Left lung (tissue), 10 donors: ENCODE results near the gene VARS1. TPM values are rescaled to one million over a fixed set of nuclear protein-coding genes. Genes with fewer than 3 reads are reported as not detected.

Experiments used
- ATAC-seq: fragments of 200-7000 bp; cut with Tn5 transposase; one replicate; pipeline ENCODE4 v1.9.1; 2020; ENCODE audit warnings: moderate library complexity
- DNase-seq, 4 donors: peaks; one replicate each; pipeline ENCODE4 v3.0.0-alpha.2; 2013 to 2020
- H3K27ac ChIP-seq, 2 donors: fragments of 200-600 bp; sonication (generic) in 1 of 2; one replicate each; pipeline versions ENCODE4 v1.5.0 to v1.8.0; 2020 to 2021
- H3K27me3 ChIP-seq, 2 donors: fragments of 200-600 bp; sonication (generic) in 1 of 2; one replicate each; pipeline versions ENCODE4 v1.5.0 to v1.8.0; 2020 to 2021
- H3K36me3 ChIP-seq, 2 donors: fragments of 200-600 bp; sonication (generic) in 1 of 2; one replicate each; pipeline versions ENCODE4 v1.5.0 to v1.8.0; 2020 to 2021
- H3K4me1 ChIP-seq, 2 donors: fragments of 200-600 bp; one replicate each; pipeline ENCODE4 v1.8.0; 2021
- H3K4me3 ChIP-seq, 2 donors: fragments of 200-600 bp; sonication (generic) in 1 of 2; one replicate each; pipeline versions ENCODE4 v1.5.0 to v1.8.0; 2020 to 2021; ENCODE audit warnings: mild to moderate bottlenecking in 1 of 2
- H3K9me3 ChIP-seq, 2 donors: fragments of 200-600 bp; sonication (generic) in 1 of 2; one replicate each; pipeline versions ENCODE4 v1.5.0 to v1.8.0; 2020 to 2021
- CTCF ChIP-seq, 2 donors: fragments of 200-600 bp; sonication (generic) in 1 of 2; IDR thresholded peaks; one replicate each; pipeline versions ENCODE4 v1.5.0 to v1.8.0; 2021; ENCODE audit warnings: antibody characterized with exemption in 2 of 2
- intact Hi-C, 2 donors: fragments of 100-400 bp; cut with DNase I; formaldehyde crosslinking; loops; one replicate each; pipeline versions ENCODE4 v1.11.2 to v1.14.2; 2022
- polyA plus RNA-seq, 6 donors: library from polyadenylated mRNA; unstranded; fragments of 120-200 nt; gene quantifications; one replicate each; pipeline ENCODE4 v1.2.1, GENCODE V29; 2013; ENCODE audit not compliant: insufficient read length in 6 of 6
- total RNA-seq, 2 donors: library from RNA; stranded (reverse); fragmentation: NEBNext Ultra II Directional; extraction: Animal tissue kit (Norgen Biotek cat#: 25700); gene quantifications; one replicate each; pipeline ENCODE4 v1.2.1, GENCODE V29; 2021
- donor health status: DM: no; HTN: yes; CAD: no.
- donor health status: DM: no; HTN: no; CAD: no.

Gene VARS1
- total and polyA plus RNA-seq, 8 donors: 38.4 to 103 (median 46.6) TPM

GRCh38 chr6:31749301-31750036, 46.1 kb downstream of the VARS1 start:
- H3K27me3 ChIP-seq: no peaks in the 10 kb centered on the region
- H3K4me1 ChIP-seq: no peaks in the 10 kb centered on the region
- DNase-seq: no peak
- no peak overlapping the region for H3K27ac ChIP-seq
- no peak for TF ChIP-seq CTCF (IDR thresholded peaks at IDR 0.05)
- intact Hi-C loops: no loop called here
- no peak for ATAC-seq
- no peaks in the 10 kb centered on the region for H3K36me3 ChIP-seq
- H3K9me3 ChIP-seq: no peaks in the 10 kb centered on the region
- H3K4me3 ChIP-seq: no peak overlapping the region

Other genes with a start within 250 kb of the VARS1 start
Only the 30 nearest of the 42 such genes appear.
- gene PRRC2A, start 175.0 kb downstream of the VARS1 start, total RNA-seq: 100 to 1,000 TPM; 130 to 151 TPM
- 100 to 1,000 TPM; 150 to 201 (median 176) TPM for gene PRRC2A, start 175.0 kb downstream of the VARS1 start, polyA plus RNA-seq
- 100 to 1,000 TPM; 243 to 278 TPM for gene BAG6, start 143.1 kb downstream of the VARS1 start, total RNA-seq
- gene BAG6, start 143.1 kb downstream of the VARS1 start, polyA plus RNA-seq: 100 to 1,000 TPM; 211 to 252 (median 226) TPM
- gene APOM, start 139.9 kb downstream of the VARS1 start, total RNA-seq: 1 to 10 TPM; 1.0 to 1.5 TPM
- gene APOM, start 139.9 kb downstream of the VARS1 start, polyA plus RNA-seq: 1 to 10 TPM; 4.6 to 8.0 (median 6.4) TPM
- 10 to 100 TPM; 21.9 to 23.8 TPM for gene C6orf47, start 135.0 kb downstream of the VARS1 start, total RNA-seq
- gene C6orf47, start 135.0 kb downstream of the VARS1 start, polyA plus RNA-seq: 10 to 100 TPM; 15.3 to 19.8 (median 17.4) TPM
- 10 to 100 TPM; 10.3 to 13.2 TPM for gene GPANK1, start 130.8 kb downstream of the VARS1 start, total RNA-seq
- gene GPANK1, start 130.8 kb downstream of the VARS1 start, polyA plus RNA-seq: 10 to 100 TPM; 18.0 to 22.8 (median 22.2) TPM
- 100 to 1,000 TPM in 1 of 2 donors, 10 to 100 TPM in 1; 96.6 to 128 TPM for gene CSNK2B, start 129.7 kb downstream of the VARS1 start, total RNA-seq
- gene CSNK2B, start 129.7 kb downstream of the VARS1 start, polyA plus RNA-seq: 100 to 1,000 TPM; 189 to 210 (median 196) TPM
- gene LY6G5B, start 125.8 kb downstream of the VARS1 start, total RNA-seq: 10 to 100 TPM in 1 of 2 donors, 1 to 10 TPM in 1; 6.9 to 13.6 TPM
- 10 to 100 TPM; 25.2 to 41.0 (median 35.8) TPM for gene LY6G5B, start 125.8 kb downstream of the VARS1 start, polyA plus RNA-seq
- gene LY6G5C, start 114.7 kb downstream of the VARS1 start, total RNA-seq: 1 to 10 TPM; 3.1 to 5.9 TPM
- 1 to 10 TPM; 2.9 to 6.3 (median 3.7) TPM for gene LY6G5C, start 114.7 kb downstream of the VARS1 start, polyA plus RNA-seq
- gene ABHD16A, start 92.4 kb downstream of the VARS1 start, total RNA-seq: 10 to 100 TPM; 53.6 to 58.6 TPM
- gene ABHD16A, start 92.4 kb downstream of the VARS1 start, polyA plus RNA-seq: 10 to 100 TPM; 55.7 to 63.9 (median 58.6) TPM
- gene LY6G6F, start 88.9 kb downstream of the VARS1 start, total RNA-seq: 1 to 10 TPM in 1 of 2 donors, not detected in 1; 1.4 TPM
- gene LY6G6F, start 88.9 kb downstream of the VARS1 start, polyA plus RNA-seq: 1 to 10 TPM in 4 of 6 donors, under 1 TPM in 2; 0.53 to 1.8 (median 1.2) TPM
- not detected for gene LY6G6D, start 80.4 kb downstream of the VARS1 start, total RNA-seq
- under 1 TPM in 1 of 6 donors, not detected in 5; 0.57 TPM for gene LY6G6D, start 80.4 kb downstream of the VARS1 start, polyA plus RNA-seq
- not detected for gene LY6G6C, start 74.0 kb downstream of the VARS1 start, total RNA-seq
- under 1 TPM; 0.17 to 0.75 (median 0.43) TPM for gene LY6G6C, start 74.0 kb downstream of the VARS1 start, polyA plus RNA-seq
- 1 to 10 TPM; 1.2 to 1.9 TPM for gene MPIG6B, start 72.4 kb downstream of the VARS1 start, total RNA-seq
- gene MPIG6B, start 72.4 kb downstream of the VARS1 start, polyA plus RNA-seq: 1 to 10 TPM; 2.8 to 3.5 (median 3.0) TPM
- 10 to 100 TPM; 70.2 to 77.3 TPM for gene DDAH2, start 66.5 kb downstream of the VARS1 start, total RNA-seq
- gene DDAH2, start 66.5 kb downstream of the VARS1 start, polyA plus RNA-seq: 100 to 1,000 TPM; 139 to 199 (median 175) TPM
- 100 to 1,000 TPM; 283 to 465 TPM for gene CLIC1, start 59.2 kb downstream of the VARS1 start, total RNA-seq
- 100 to 1,000 TPM; 226 to 279 (median 261) TPM for gene CLIC1, start 59.2 kb downstream of the VARS1 start, polyA plus RNA-seq
- gene MSH5, start 55.7 kb downstream of the VARS1 start, total RNA-seq: 10 to 100 TPM in 1 of 2 donors, 1 to 10 TPM in 1; 9.7 to 20.0 TPM
- 10 to 100 TPM; 34.4 to 49.8 (median 39.1) TPM for gene MSH5, start 55.7 kb downstream of the VARS1 start, polyA plus RNA-seq
- 1 to 10 TPM; 1.3 to 3.9 TPM for gene SAPCD1, start 33.1 kb downstream of the VARS1 start, total RNA-seq
- 10 to 100 TPM in 2 of 6 donors, 1 to 10 TPM in 4; 6.5 to 11.1 (median 8.2) TPM for gene SAPCD1, start 33.1 kb downstream of the VARS1 start, polyA plus RNA-seq
- 1 to 10 TPM; 4.6 to 5.0 TPM for gene VWA7, start 18.4 kb downstream of the VARS1 start, total RNA-seq
- gene VWA7, start 18.4 kb downstream of the VARS1 start, polyA plus RNA-seq: 1 to 10 TPM; 1.4 to 3.8 (median 2.2) TPM
- 10 to 100 TPM; 38.7 to 51.5 TPM for gene LSM2, start 11.2 kb upstream of the VARS1 start, total RNA-seq
- gene LSM2, start 11.2 kb upstream of the VARS1 start, polyA plus RNA-seq: 10 to 100 TPM; 79.4 to 88.5 (median 83.6) TPM
- 1 to 10 TPM in 1 of 2 donors, under 1 TPM in 1; 0.99 to 1.2 TPM for gene HSPA1L, start 19.5 kb upstream of the VARS1 start, total RNA-seq
- gene HSPA1L, start 19.5 kb upstream of the VARS1 start, polyA plus RNA-seq: 1 to 10 TPM; 2.8 to 4.4 (median 3.4) TPM
- gene HSPA1A, start 19.8 kb upstream of the VARS1 start, total RNA-seq: 100 to 1,000 TPM; 155 to 205 TPM
- 100 to 1,000 TPM in 2 of 6 donors, 10 to 100 TPM in 4; 64.3 to 124 (median 78.3) TPM for gene HSPA1A, start 19.8 kb upstream of the VARS1 start, polyA plus RNA-seq
- 100 to 1,000 TPM; 104 to 180 TPM for gene HSPA1B, start 32.0 kb upstream of the VARS1 start, total RNA-seq
- gene HSPA1B, start 32.0 kb upstream of the VARS1 start, polyA plus RNA-seq: 100 to 1,000 TPM in 2 of 6 donors, 10 to 100 TPM in 4; 66.6 to 125 (median 89.1) TPM
- 100 to 1,000 TPM in 1 of 2 donors, 10 to 100 TPM in 1; 90.4 to 106 TPM for gene NEU1, start 67.1 kb upstream of the VARS1 start, total RNA-seq
- 10 to 100 TPM; 25.7 to 29.8 (median 29.3) TPM for gene NEU1, start 67.1 kb upstream of the VARS1 start, polyA plus RNA-seq
- gene SLC44A4, start 83.2 kb upstream of the VARS1 start, total RNA-seq: 10 to 100 TPM; 37.5 to 78.8 TPM
- gene SLC44A4, start 83.2 kb upstream of the VARS1 start, polyA plus RNA-seq: 10 to 100 TPM in 5 of 6 donors, 1 to 10 TPM in 1; 9.6 to 22.9 (median 18.7) TPM
- 10 to 100 TPM; 41.0 to 42.3 TPM for gene EHMT2, start 101.9 kb upstream of the VARS1 start, total RNA-seq
- 10 to 100 TPM; 66.3 to 85.0 (median 77.4) TPM for gene EHMT2, start 101.9 kb upstream of the VARS1 start, polyA plus RNA-seq
- gene ZBTB12, start 106.3 kb upstream of the VARS1 start, total RNA-seq: 1 to 10 TPM; 4.8 to 6.5 TPM
- gene ZBTB12, start 106.3 kb upstream of the VARS1 start, polyA plus RNA-seq: 10 to 100 TPM; 20.7 to 23.4 (median 22.9) TPM
- gene C2, start 132.0 kb upstream of the VARS1 start, total RNA-seq: 100 to 1,000 TPM; 181 to 192 TPM
- gene C2, start 132.0 kb upstream of the VARS1 start, polyA plus RNA-seq: 1 to 10 TPM; 3.3 to 7.6 (median 4.9) TPM
- 100 to 1,000 TPM in 1 of 2 donors, 10 to 100 TPM in 1; 69.1 to 131 TPM for gene CFB, start 150.3 kb upstream of the VARS1 start, total RNA-seq
- 1 to 10 TPM; 1.7 to 6.9 (median 3.0) TPM for gene CFB, start 150.3 kb upstream of the VARS1 start, polyA plus RNA-seq
- 10 to 100 TPM; 42.9 to 56.2 TPM for gene NELFE, start 163.2 kb upstream of the VARS1 start, total RNA-seq
- gene NELFE, start 163.2 kb upstream of the VARS1 start, polyA plus RNA-seq: 10 to 100 TPM; 77.9 to 93.0 (median 82.9) TPM
- gene SKIC2, start 163.4 kb upstream of the VARS1 start, total RNA-seq: 10 to 100 TPM; 65.4 to 67.9 TPM
- 10 to 100 TPM; 39.1 to 50.8 (median 42.2) TPM for gene SKIC2, start 163.4 kb upstream of the VARS1 start, polyA plus RNA-seq